Spleen (tissue), 11 donors: ENCODE data around the gene JADE1. TPM values are rescaled to one million over a fixed set of nuclear protein-coding genes. Genes with fewer than 3 reads are reported as not detected.

Experiments used
- DNase-seq: peaks from one replicate; pipeline ENCODE4 v3.0.0-alpha.2; 2020
- H3K27ac ChIP-seq, 8 donors: fragments of 200-600 bp; sonication (generic) in 7 of 8; 1 replicate in 4 of 8; 2 replicates in 4 of 8; pipeline versions ENCODE4 v1.5.0 to v1.8.0; 2016 to 2021; ENCODE audit warnings: inconsistent platforms in 4 of 8, mild to moderate bottlenecking in 4 of 8, moderate library complexity in 1 of 8
- H3K27me3 ChIP-seq, 7 donors: fragments of 200-600 bp; sonication (generic) in 6 of 7; replicated peaks in 1 of 7; 1 replicate in 4 of 7; 2 replicates in 3 of 7; pipeline versions ENCODE4 v1.5.0 to v1.8.0; 2016 to 2021; ENCODE audit warnings: inconsistent platforms in 3 of 7, mild to moderate bottlenecking in 1 of 7
- H3K36me3 ChIP-seq, 6 donors: fragments of 200-600 bp; sonication (generic) in 5 of 6; 1 replicate in 4 of 6; 2 replicates in 2 of 6; pipeline versions ENCODE4 v1.5.0 to v1.8.0; 2016 to 2021; ENCODE audit warnings: inconsistent platforms in 2 of 6
- H3K4me1 ChIP-seq, 6 donors: fragments of 200-600 bp; sonication (generic) in 5 of 6; 1 replicate in 3 of 6; 2 replicates in 3 of 6; pipeline versions ENCODE4 v1.5.0 to v1.8.0; 2016 to 2021; ENCODE audit warnings: inconsistent platforms in 3 of 6
- H3K4me3 ChIP-seq, 8 donors: fragments of 200-600 bp; sonication (generic) in 7 of 8; 1 replicate in 4 of 8; 2 replicates in 4 of 8; pipeline versions ENCODE4 v1.5.0 to v1.8.0; 2016 to 2021; ENCODE audit warnings: inconsistent platforms in 4 of 8, mild to moderate bottlenecking in 4 of 8, moderate library complexity in 2 of 8
- H3K9me3 ChIP-seq, 8 donors: fragments of 200-600 bp; sonication (generic) in 7 of 8; 1 replicate in 4 of 8; 2 replicates in 4 of 8; pipeline versions ENCODE4 v1.5.0 to v1.8.0; 2016 to 2021; ENCODE audit warnings: inconsistent platforms in 4 of 8
- CTCF ChIP-seq, 11 experiments: fragments of 200-600 bp in 7 of 11; fragments of 450-650 bp in 4 of 11; sonication (generic) in 4 of 11; IDR thresholded peaks in 8 of 11; conservative IDR thresholded peaks in 3 of 11; 1 replicate in 7 of 11; 2 replicates in 4 of 11; pipeline versions ENCODE4 v1.4.0 to v1.8.0; 2016 to 2021; ENCODE audit warnings: antibody characterized with exemption in 11 of 11, inconsistent platforms in 4 of 11, mild to moderate bottlenecking in 1 of 11
- POLR2A ChIP-seq, 3 donors: fragments of 450-650 bp; IDR thresholded peaks; one replicate each; pipeline ENCODE4 v1.5.1; 2017; ENCODE audit warnings: antibody characterized with exemption in 3 of 3, mild to moderate bottlenecking in 1 of 3
- POLR2AphosphoS5 ChIP-seq, 3 donors: sonication (generic); formaldehyde crosslinking; IDR thresholded peaks; one replicate each; pipeline ENCODE4 v1.5.1; 2017; ENCODE audit warnings: antibody characterized with exemption in 3 of 3
- WGBS, 5 donors: extraction: QIAGEN DNeasy Blood & Tissue Kit in 3 of 5; methylation state at CpG; one replicate each; pipeline versions ENCODE4 v1.1.5 to v1.1.7; 2013 to 2018; 5-methylcytosine and 5-hydroxymethylcytosine counted together
- intact Hi-C: fragments of 100-400 bp; cut with DNase I; formaldehyde crosslinking; loops from one replicate; pipeline ENCODE4 v1.15.0; 2023; ENCODE audit warnings: low total_unique reads
- polyA plus RNA-seq, 3 donors: library from polyadenylated mRNA; stranded (reverse); fragments of 200-250 nt; gene quantifications; one replicate each; pipeline ENCODE4 v1.2.1, GENCODE V29; 2013
- total RNA-seq, 7 donors: library from RNA; depleted of rRNA in 3 of 7; stranded (reverse); fragments of >200 nt in 3 of 7; fragmentation: NEBNext Ultra II Directional in 4 of 7; extraction: Animal tissue kit (Norgen Biotek cat#: 25700) in 4 of 7; gene quantifications; one replicate each; pipeline versions ENCODE4 v1.1.0 to v1.2.1, GENCODE V29; 2016 to 2021
- donor health status: healthy with polysubstance abuse.
- donor health status: DM: no; HTN: no; CAD: no; lungs with moderate emphysema.
- donor health status: DM: no; HTN: no; CAD: no.
- donor health status: Bipolar disorder and iron deficiency.
- donor health status: healthy.
- donor health status: DM: no; HTN: no; CAD: no.
- donor health status: DM: yes; HTN: yes; CAD: no.

JADE1 gene
- total and polyA plus RNA-seq, 10 donors: 8.1 to 37.0 (median 28.6) TPM

GRCh38 chr4:128813965-128814364, 4.5 kb downstream of the JADE1 start:
- Histone ChIP-seq H3K4me1 (peaks cover 0 to 66% (median 35%) of the 10 kb centered on the region in 6 donors), H3K27ac (no peak overlapping the region), H3K36me3 (peaks cover 0 to 13% (median 0%) of the 10 kb centered on the region in 6 donors), H3K9me3 (peaks cover 0 to 3% (median 0%) of the 10 kb centered on the region in 8 donors), H3K4me3 (no peak overlapping the region), H3K27me3 (no peaks in the 10 kb centered on the region)
- intact Hi-C loops: loop anchor here (5.0 kb wide), 1 partner anchor 357 kb away; no protein-coding TSS in a partner anchor
- no peak for DNase-seq
- WGBS, 5 donors: 93 to 97% (median 96%) methylated on average over 5 of the region's 5 CpGs
- TF ChIP-seq CTCF (IDR thresholded peaks at IDR 0.05 in 8 of 11, conservative IDR thresholded peaks at IDR 0.05 in 3 of 11): no peak
- no peak for TF ChIP-seq POLR2AphosphoS5 (IDR thresholded peaks at IDR 0.05)
- no peak for TF ChIP-seq POLR2A (IDR thresholded peaks at IDR 0.05)

- 94 to 99% (median 95%) methylated on average over 4 of the region's 4 CpGs for WGBS, 5 donors
- intact Hi-C loops: no loop called here
- H3K27me3 ChIP-seq: no peaks in the 10 kb centered on the region
- TF ChIP-seq POLR2A (IDR thresholded peaks at IDR 0.05): no peak
- TF ChIP-seq POLR2AphosphoS5 (IDR thresholded peaks at IDR 0.05): no peak
- TF ChIP-seq CTCF (IDR thresholded peaks at IDR 0.05 in 8 of 11, conservative IDR thresholded peaks at IDR 0.05 in 3 of 11): no peak
- peaks cover 0 to 13% (median 0%) of the 10 kb centered on the region in 6 donors for H3K36me3 ChIP-seq
- no peak for DNase-seq
- H3K4me1 ChIP-seq: peaks cover 0 to 90% (median 29%) of the 10 kb centered on the region in 6 donors
- peaks cover 0 to 3% (median 0%) of the 10 kb centered on the region in 8 donors for H3K9me3 ChIP-seq
- peak overlapping the region in 2 of 8 donors; percentile 18 to 27 for H3K27ac ChIP-seq
- no peak overlapping the region for H3K4me3 ChIP-seq
These were observed 8.9 kb downstream of the JADE1 start for GRCh38 chr4:128818442-128818841.

GRCh38 chr4:128819082-128819742, 9.7 kb downstream of the JADE1 start:
- Histone ChIP-seq H3K27ac (peak overlapping the region in 2 of 8 donors; percentile 18 to 27), H3K27me3 (no peaks in the 10 kb centered on the region), H3K4me3 (no peak overlapping the region), H3K4me1 (peaks cover 0 to 83% (median 23%) of the 10 kb centered on the region in 6 donors), H3K9me3 (peaks cover 0 to 3% (median 0%) of the 10 kb centered on the region in 8 donors), H3K36me3 (peaks cover 0 to 13% (median 0%) of the 10 kb centered on the region in 6 donors)
- intact Hi-C loops: no loop called here
- WGBS, 5 donors: 74 to 95% (median 78%) methylated on average over 6 of the region's 6 CpGs
- no peak for TF ChIP-seq CTCF (IDR thresholded peaks at IDR 0.05 in 8 of 11, conservative IDR thresholded peaks at IDR 0.05 in 3 of 11)
- no peak for TF ChIP-seq POLR2A (IDR thresholded peaks at IDR 0.05)
- TF ChIP-seq POLR2AphosphoS5 (IDR thresholded peaks at IDR 0.05): no peak
- DNase-seq: no peak

DNA sequence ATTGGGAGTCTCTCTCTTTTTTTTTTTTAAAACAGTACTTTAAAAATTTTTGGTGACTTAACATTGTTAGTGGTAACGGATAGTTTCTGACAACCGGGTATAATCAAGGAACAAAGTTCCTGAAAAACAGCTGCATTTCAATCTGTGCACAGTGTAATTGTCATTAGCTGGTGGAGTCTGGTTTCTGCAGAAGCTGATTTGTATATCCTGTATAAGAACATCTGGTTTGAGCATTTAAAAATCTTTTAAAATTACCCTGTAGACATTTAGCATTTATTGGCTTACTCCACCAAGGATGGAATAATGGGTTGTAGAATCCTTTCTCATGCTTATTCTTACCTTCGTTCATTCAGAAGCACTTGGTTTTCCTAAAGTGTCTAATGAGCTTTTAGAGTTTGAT, 11.2 kb downstream of the JADE1 start:
- H3K36me3 ChIP-seq: peaks cover 0 to 13% (median 0%) of the 10 kb centered on the region in 6 donors
- TF ChIP-seq POLR2AphosphoS5 (IDR thresholded peaks at IDR 0.05) (no peak), POLR2A (IDR thresholded peaks at IDR 0.05) (no peak), CTCF (IDR thresholded peaks at IDR 0.05 in 8 of 11, conservative IDR thresholded peaks at IDR 0.05 in 3 of 11) (no peak)
- no peaks in the 10 kb centered on the region for H3K9me3 ChIP-seq
- H3K4me3 ChIP-seq: no peak overlapping the region
- H3K4me1 ChIP-seq: peaks cover 0 to 83% (median 28%) of the 10 kb centered on the region in 6 donors
- H3K27ac ChIP-seq: no peak overlapping the region
- intact Hi-C loops: no loop called here
- DNase-seq: no peak
- H3K27me3 ChIP-seq: no peaks in the 10 kb centered on the region
- WGBS, 5 donors: 74 to 90% (median 79%) methylated on average over 3 of the region's 3 CpGs
